IMR-90 (cell line): ENCODE results near the gene CAMTA1. TPM values are rescaled to one million over a fixed set of nuclear protein-coding genes. Genes with fewer than 3 reads are reported as not detected.

Experiments
- ATAC-seq: fragments of 200-7000 bp; cut with Tn5 transposase; 2 replicates; pipeline ENCODE4 v1.9.1; 2020; ENCODE audit warnings: low read depth, mild to moderate bottlenecking, moderate library complexity
- BruUV-seq: library from RNA; stranded (reverse); fragments of 400-500 nt; replicated peaks from 2 replicates; lab custom pipeline; 2021; lab: Mats Ljungman, UMichigan
- CTCF ChIA-PET: fragments of 300-600 bp; formaldehyde crosslinking; extraction: SDS; loops from one replicate; lab custom pipeline; 2021; ENCODE audit warnings: antibody characterized with exemption; lab: Yijun Ruan, JAX
- POLR2A ChIA-PET: fragments of 300-600 bp; sonication (Branson Sonifier 250); formaldehyde crosslinking; loops from one replicate; lab custom pipeline; 2022; ENCODE audit warnings: antibody characterized with exemption; ENCODE audit not compliant: unreplicated experiment; lab: Charles Lee
- DNase-seq: peaks from one replicate; pipeline ENCODE4 v3.0.0; 2013
- H2AFZ ChIP-seq: replicated peaks from 2 replicates; pipeline ENCODE3; 2013; ENCODE audit warnings: low read length, mild to moderate bottlenecking; ENCODE audit not compliant: poor library complexity
- H2AK5ac ChIP-seq: 2 replicates; pipeline ENCODE4 v1.6.1; 2013; ENCODE audit warnings: low read depth, low read length, inconsistent platforms
- H2AK9ac ChIP-seq: replicated peaks from 2 replicates; pipeline ENCODE3; 2013; ENCODE audit warnings: mild to moderate bottlenecking, low read depth, low read length, moderate library complexity; ENCODE audit not compliant: poor library complexity
- H2BK120ac ChIP-seq: 2 replicates; pipeline ENCODE4 v1.6.1; 2013; ENCODE audit warnings: low read depth, low read length, inconsistent platforms
- H2BK15ac ChIP-seq: 3 replicates; pipeline ENCODE4 v1.6.1; 2013; ENCODE audit warnings: low read depth, low read length, inconsistent platforms
- H2BK20ac ChIP-seq: 2 replicates; pipeline ENCODE4 v1.6.1; 2013; ENCODE audit warnings: low read depth, mild to moderate bottlenecking, inconsistent platforms, low read length, moderate library complexity
- H2BK5ac ChIP-seq: 2 replicates; pipeline ENCODE4 v1.6.1; 2013; ENCODE audit warnings: mild to moderate bottlenecking, low read depth, low read length, inconsistent platforms; ENCODE audit not compliant: poor library complexity, severe bottlenecking
- H3K14ac ChIP-seq: replicated peaks from 2 replicates; pipeline ENCODE4 v1.6.1; 2013; ENCODE audit warnings: low read depth, low read length, inconsistent platforms
- H3K18ac ChIP-seq: 2 replicates; pipeline ENCODE4 v1.6.1; 2013; ENCODE audit warnings: low read depth, low read length, control low read depth
- H3K23ac ChIP-seq: 2 replicates; pipeline ENCODE4 v1.6.1; 2013; ENCODE audit warnings: low read depth, low read length, inconsistent platforms
- H3K27ac ChIP-seq: 2 replicates; pipeline ENCODE4 v1.5.1; 2013; ENCODE audit warnings: mild to moderate bottlenecking, control low read depth, low read length; ENCODE audit not compliant: insufficient read depth
- H3K27me3 ChIP-seq: 2 replicates; pipeline ENCODE4 v1.6.1; 2013; ENCODE audit warnings: low read length; ENCODE audit not compliant: control insufficient read depth, insufficient read depth
- H3K36me3 ChIP-seq: 2 replicates; pipeline ENCODE4 v1.6.1; 2013; ENCODE audit warnings: low read length, mixed read lengths; ENCODE audit not compliant: control insufficient read depth, insufficient read depth
- H3K4ac ChIP-seq: 2 replicates; pipeline ENCODE4 v1.6.1; 2013; ENCODE audit warnings: low read depth, low read length, inconsistent platforms
- H3K4me1 ChIP-seq: 2 replicates; pipeline ENCODE4 v1.6.1; 2013; ENCODE audit warnings: low read length, mixed read lengths; ENCODE audit not compliant: control insufficient read depth, insufficient read depth
- H3K4me2 ChIP-seq: 2 replicates; pipeline ENCODE4 v1.6.1; 2013; ENCODE audit warnings: low read depth, mild to moderate bottlenecking, control low read depth, low read length, moderate library complexity
- H3K4me3 ChIP-seq: 2 replicates; pipeline ENCODE4 v1.5.1; 2013; ENCODE audit warnings: low read depth, mild to moderate bottlenecking, control low read depth, low read length, moderate library complexity; ENCODE audit not compliant: insufficient read depth
- H3K56ac ChIP-seq: 2 replicates; pipeline ENCODE4 v1.6.1; 2013; ENCODE audit warnings: low read length, inconsistent platforms; ENCODE audit not compliant: insufficient read depth; ENCODE audit errors: extremely low read depth
- H3K79me1 ChIP-seq, 2 experiments: 2 replicates each; pipeline ENCODE4 v1.6.1; 2013; ENCODE audit warnings: low read length in 2 of 2, inconsistent platforms in 1 of 2, low read depth in 1 of 2
- H3K9ac ChIP-seq: 2 replicates; pipeline ENCODE4 v1.6.1; 2013; ENCODE audit warnings: low read depth, low read length, control low read depth
- H3K9me1 ChIP-seq: 2 replicates; pipeline ENCODE4 v1.6.1; 2013; ENCODE audit warnings: low read length, inconsistent platforms; ENCODE audit not compliant: insufficient read depth
- H3K9me3 ChIP-seq: 2 replicates; pipeline ENCODE4 v1.6.1; 2013; ENCODE audit warnings: low read length; ENCODE audit not compliant: control insufficient read depth, insufficient read depth
- H4K20me1 ChIP-seq: 2 replicates; pipeline ENCODE4 v1.6.1; 2013; ENCODE audit warnings: low read length, inconsistent platforms; ENCODE audit not compliant: insufficient read depth
- H4K5ac ChIP-seq: 2 replicates; pipeline ENCODE4 v1.6.1; 2013; ENCODE audit warnings: mild to moderate bottlenecking, low read depth, low read length, control low read depth
- H4K8ac ChIP-seq, 2 experiments: 2 replicates each; pipeline ENCODE4 v1.6.1; 2013; ENCODE audit warnings: low read depth in 2 of 2, low read length in 2 of 2, control low read depth in 1 of 2, inconsistent platforms in 1 of 2
- H4K91ac ChIP-seq: 2 replicates; pipeline ENCODE4 v1.6.1; 2013; ENCODE audit warnings: low read depth, low read length, inconsistent platforms; ENCODE audit not compliant: insufficient read depth
- BHLHE40 ChIP-seq: fragments of 150-350 bp; IDR thresholded peaks from 2 replicates; pipeline ENCODE4 v1.6.1; 2016; ENCODE audit warnings: mild to moderate bottlenecking, low read depth, low read length
- CEBPB ChIP-seq: IDR thresholded peaks from 2 replicates; pipeline ENCODE4 v1.6.1; 2012; ENCODE audit warnings: low read depth, low read length, improper control_type of control experiment
- CHD1 ChIP-seq: IDR thresholded peaks from 2 replicates; pipeline ENCODE4 v1.6.1; 2012; ENCODE audit warnings: low read depth, low read length, improper control_type of control experiment
- CTCF ChIP-seq: conservative IDR thresholded peaks from 2 replicates; pipeline ENCODE4 v1.5.1; 2012; ENCODE audit warnings: mild to moderate bottlenecking, low read depth, low read length, improper control_type of control experiment
- ELK1 ChIP-seq: fragments of 150-350 bp; IDR thresholded peaks from 2 replicates; pipeline ENCODE4 v1.6.1; 2016; ENCODE audit warnings: low read depth, mild to moderate bottlenecking, low read length, moderate library complexity, borderline replicate concordance
- FOS ChIP-seq: fragments of 150-350 bp; IDR thresholded peaks from 2 replicates; pipeline ENCODE4 v1.6.1; 2016; ENCODE audit warnings: low read depth, low read length
- MAFK ChIP-seq: IDR thresholded peaks from 2 replicates; pipeline ENCODE4 v1.6.1; 2012; ENCODE audit warnings: low read depth, low read length, improper control_type of control experiment
- MAZ ChIP-seq: IDR thresholded peaks from 2 replicates; pipeline ENCODE4 v1.6.1; 2012; ENCODE audit warnings: low read depth, mild to moderate bottlenecking, low read length, improper control_type of control experiment, moderate library complexity, borderline replicate concordance
- MXI1 ChIP-seq: IDR thresholded peaks from 2 replicates; pipeline ENCODE4 v1.6.1; 2012; ENCODE audit warnings: low read depth, mild to moderate bottlenecking, low read length, moderate library complexity, borderline replicate concordance
- NFE2L2 ChIP-seq: fragments of 150-350 bp; IDR thresholded peaks from 2 replicates; pipeline ENCODE4 v1.6.1; 2016; ENCODE audit warnings: low read depth, mild to moderate bottlenecking, low read length
- POLR2A ChIP-seq: IDR thresholded peaks from 2 replicates; pipeline ENCODE4 v1.6.1; 2012; ENCODE audit warnings: mild to moderate bottlenecking, low read depth, low read length
- RAD21 ChIP-seq: IDR thresholded peaks from 2 replicates; pipeline ENCODE4 v1.6.1; 2012; ENCODE audit warnings: low read length, improper control_type of control experiment
- RCOR1 ChIP-seq: IDR thresholded peaks from 2 replicates; pipeline ENCODE4 v1.6.1; 2012; ENCODE audit warnings: mild to moderate bottlenecking, low read length, improper control_type of control experiment; ENCODE audit not compliant: insufficient replicate concordance
- RFX5 ChIP-seq: IDR thresholded peaks from 2 replicates; pipeline ENCODE4 v1.8.0; 2012; ENCODE audit warnings: low read depth, mild to moderate bottlenecking, low read length, moderate library complexity
- SMC3 ChIP-seq: fragments of 150-350 bp; IDR thresholded peaks from 2 replicates; pipeline ENCODE4 v1.6.1; 2016; ENCODE audit warnings: low read depth, mild to moderate bottlenecking, antibody characterized with exemption, low read length, moderate library complexity
- USF2 ChIP-seq: fragments of 150-350 bp; IDR thresholded peaks from 2 replicates; pipeline ENCODE4 v1.6.1; 2017; ENCODE audit warnings: mild to moderate bottlenecking, antibody characterized with exemption, low read length, low read depth
- WGBS, 2 experiments: methylation state at CpG; one replicate each; pipeline versions ENCODE4 v1.1.5 to v1.1.7; 2013; ENCODE audit warnings: missing lambda C conversion rate in 2 of 2; ENCODE audit not compliant: insufficient read length in 1 of 2; ENCODE audit errors: extremely low coverage in 2 of 2; 5-methylcytosine and 5-hydroxymethylcytosine counted together
- dilution Hi-C: fragments of 300-500 bp; cut with HindIII; formaldehyde crosslinking; loops from one replicate; pipeline ENCODE4 v1.14.3; 2018; ENCODE audit warnings: low sequenced_read_pairs; ENCODE audit not compliant: unreplicated experiment
- in situ Hi-C: fragments of 300-500 bp; cut with MboI; formaldehyde crosslinking; loops from 3 replicates; pipeline ENCODE4 v1.14.3; 2019; ENCODE audit warnings: low sequenced_read_pairs, inconsistent platforms, mixed read lengths
- intact Hi-C: fragments of 100-400 bp; cut with micrococcal nuclease; formaldehyde crosslinking; loops from 2 replicates; pipeline ENCODE4 v1.10.0; 2022
- polyA plus RNA-seq, 3 experiments: library from polyadenylated mRNA; depleted of rRNA; stranded (reverse); fragments of >200 nt; gene quantifications; 2 replicates each; pipeline ENCODE4 v1.2.3, GENCODE V29; 2012; ENCODE audit warnings: low replicate concordance in 1 of 3
- total RNA-seq: library from RNA; depleted of rRNA; stranded (reverse); fragments of >200 nt; gene quantifications from 2 replicates; pipeline ENCODE4 v1.2.3, GENCODE V29; 2012

The CAMTA1 gene
- total and polyA plus RNA-seq, 2 of the 4 experiments (the other 2 are of a cell fraction) = 35.5 to 74.3 TPM

GRCh38 chr1:7592120-7592798 lies 807.0 kb downstream of the CAMTA1 start:
- H2AK5ac ChIP-seq = no peak overlapping the region
- H2BK15ac ChIP-seq = no peak overlapping the region
- ChIA-PET POLR2A (no interaction called here), CTCF (no interaction called here)
- no peak overlapping the region for H3K18ac ChIP-seq
- H3K79me1 ChIP-seq = no peaks in the 10 kb centered on the region
- H3K9ac ChIP-seq = no peak overlapping the region
- dilution Hi-C loops (no loop called here), in situ Hi-C loops (no loop called here), intact Hi-C loops (no loop called here)
- WGBS, 2 experiments = 96% methylated on average over 4 of the region's 14 CpGs; no CpG with 5 or more reads in 1 of the 2 experiments
- H2AFZ ChIP-seq = no peak overlapping the region
- no peaks in the 10 kb centered on the region for H3K4me1 ChIP-seq
- H3K36me3 ChIP-seq = no peaks in the 10 kb centered on the region
- H4K8ac ChIP-seq = no peak overlapping the region
- DNase-seq (no peak), ATAC-seq (no peak)
- peaks cover 28% of the 10 kb centered on the region for H3K27me3 ChIP-seq
- no peak overlapping the region for H2BK5ac ChIP-seq
- no peak overlapping the region for H2AK9ac ChIP-seq
- H2BK20ac ChIP-seq = no peak overlapping the region
- no peak overlapping the region for H3K23ac ChIP-seq
- H2BK120ac ChIP-seq = no peak overlapping the region
- H3K4me3 ChIP-seq = no peak overlapping the region
- no peak overlapping the region for H3K4me2 ChIP-seq
- no peaks in the 10 kb centered on the region for H4K20me1 ChIP-seq
- BruUV-seq = no TSS peak
- no peak overlapping the region for H4K91ac ChIP-seq
- no peaks in the 10 kb centered on the region for H3K9me1 ChIP-seq
- no peak overlapping the region for H3K4ac ChIP-seq
- TF ChIP-seq MAZ (no peak), POLR2A (no peak), SMC3 (no peak), RCOR1 (no peak), CHD1 (no peak), USF2 (no peak), NFE2L2 (no peak), CTCF (no peak), RFX5 (no peak), CEBPB (no peak), MAFK (no peak), FOS (no peak), RAD21 (no peak), BHLHE40 (no peak), MXI1 (no peak), ELK1 (no peak)
- no peak overlapping the region for H4K5ac ChIP-seq
- no peak overlapping the region for H3K56ac ChIP-seq
- no peak overlapping the region for H3K14ac ChIP-seq
- H3K9me3 ChIP-seq = no peaks in the 10 kb centered on the region
- H3K27ac ChIP-seq = no peak overlapping the region
